Fibroblast of skin of left biceps (primary cell): ENCODE results near the gene SERGEF.

Source experiments
- DNase-seq, 2 experiments: peaks; one replicate each; pipeline ENCODE4 v3.0.0-alpha.2; 2013; ENCODE audit warnings: low read depth in 2 of 2

Gene SERGEF

DNA sequence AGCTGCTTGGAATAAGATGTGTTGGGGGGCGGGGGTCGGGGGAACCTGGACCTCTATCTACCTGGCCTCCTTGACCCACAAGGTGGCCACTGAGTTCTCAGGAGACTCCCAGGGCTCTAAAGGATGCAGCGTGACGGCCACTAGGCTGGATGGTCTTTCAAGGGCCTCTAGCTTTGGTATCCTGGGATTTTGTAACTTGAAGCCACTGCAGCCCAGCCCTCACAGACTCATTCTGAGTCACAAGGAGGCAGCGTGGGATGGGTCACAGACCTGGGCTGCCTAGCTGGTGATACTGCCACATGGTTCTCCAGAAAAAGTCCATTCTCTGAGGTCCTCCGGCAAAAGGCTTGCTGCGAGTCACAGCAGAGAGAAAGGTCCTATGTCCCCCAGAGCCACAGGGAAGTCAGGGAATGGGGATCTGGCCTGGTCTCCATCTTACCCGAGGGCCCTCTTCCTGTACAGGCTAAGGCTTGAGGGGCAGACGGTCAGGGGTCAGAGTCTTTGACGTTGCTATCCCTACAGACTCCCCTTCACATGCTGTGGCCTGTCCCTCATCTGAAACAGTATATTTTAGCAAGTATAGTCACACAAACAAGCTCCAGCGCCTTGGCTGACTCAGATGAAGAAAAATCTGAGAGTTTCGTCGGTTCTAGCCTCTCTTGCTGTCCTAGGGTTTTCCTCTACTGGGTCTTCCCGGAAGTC is 225.9 kb downstream of the SERGEF start:
- DNase-seq: no peak

DNA sequence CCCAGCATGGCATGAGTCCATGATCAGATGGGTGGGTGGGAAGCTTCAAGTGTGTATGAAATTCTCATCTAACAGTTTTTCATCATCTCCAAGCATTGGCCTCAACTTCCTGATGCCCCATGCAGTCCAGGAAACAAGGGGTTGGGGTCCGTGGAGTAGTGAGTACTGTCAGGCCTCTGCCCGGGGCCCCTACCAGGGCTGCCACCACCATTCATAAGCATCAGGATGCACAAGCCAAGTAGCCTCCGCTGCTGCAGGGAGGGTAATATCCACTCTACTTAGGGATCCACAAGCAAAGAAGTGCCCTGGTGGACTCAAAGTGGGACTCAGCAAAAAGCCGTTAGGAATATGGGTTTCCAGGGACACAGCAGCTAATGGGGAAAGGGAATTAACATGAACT is 229.0 kb downstream of the SERGEF start:
- no peak for DNase-seq

DNA sequence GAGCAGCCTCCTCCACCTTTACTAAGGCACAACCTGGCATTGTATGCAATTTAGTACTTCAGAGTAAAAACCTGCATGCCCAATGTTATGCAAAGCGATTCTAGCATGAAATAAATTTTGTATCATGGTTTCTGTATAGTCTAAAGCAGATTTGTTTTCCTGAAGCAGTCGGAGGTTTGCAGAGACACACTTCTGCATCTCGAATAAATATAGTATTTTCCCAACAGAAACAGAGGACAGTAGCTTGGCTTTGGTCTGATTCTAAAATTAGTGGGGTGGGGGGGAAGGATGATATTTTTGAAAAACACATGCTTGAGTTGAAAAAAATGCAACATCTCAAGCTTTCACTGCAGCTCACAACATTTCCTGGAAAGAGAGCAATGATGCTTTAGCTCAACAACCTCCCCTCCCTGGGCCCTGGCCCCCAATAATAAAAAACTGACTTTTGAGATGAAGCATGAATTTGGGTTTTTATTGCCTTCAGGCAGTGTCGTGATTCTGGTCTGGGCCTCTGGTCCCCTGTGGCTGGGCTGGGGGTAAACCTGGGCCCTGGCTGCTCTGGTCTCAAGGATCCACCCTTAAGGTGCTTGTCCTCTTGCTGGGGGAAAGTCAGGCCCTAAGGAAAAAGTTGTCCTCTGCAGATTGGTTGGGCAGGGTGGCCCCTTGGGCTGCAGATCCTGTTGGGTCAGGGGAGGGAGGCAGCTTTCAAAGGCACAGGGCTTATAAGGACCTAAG is 230.1 kb downstream of the SERGEF start:
- DNase-seq: no peak

DNA sequence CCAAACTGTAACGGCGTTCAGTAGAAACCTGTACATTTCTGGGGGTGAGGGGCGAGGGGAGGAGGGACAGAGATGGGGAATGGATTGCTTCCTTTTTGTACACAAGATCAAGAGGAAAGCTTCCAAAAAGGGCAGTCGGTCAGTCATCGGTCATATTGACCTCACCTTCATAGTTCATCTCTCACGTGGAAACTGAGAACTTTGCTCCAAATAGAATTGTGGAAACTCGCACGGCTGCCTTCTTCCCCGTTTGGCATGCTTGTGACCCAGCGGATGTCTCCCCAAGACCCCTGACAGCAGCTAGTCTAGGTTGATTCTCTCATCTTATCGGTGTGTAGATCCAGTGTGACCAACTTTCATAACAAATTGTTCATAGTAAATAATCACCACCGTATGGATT is 230.7 kb downstream of the SERGEF start:
- DNase-seq: no peak

DNA sequence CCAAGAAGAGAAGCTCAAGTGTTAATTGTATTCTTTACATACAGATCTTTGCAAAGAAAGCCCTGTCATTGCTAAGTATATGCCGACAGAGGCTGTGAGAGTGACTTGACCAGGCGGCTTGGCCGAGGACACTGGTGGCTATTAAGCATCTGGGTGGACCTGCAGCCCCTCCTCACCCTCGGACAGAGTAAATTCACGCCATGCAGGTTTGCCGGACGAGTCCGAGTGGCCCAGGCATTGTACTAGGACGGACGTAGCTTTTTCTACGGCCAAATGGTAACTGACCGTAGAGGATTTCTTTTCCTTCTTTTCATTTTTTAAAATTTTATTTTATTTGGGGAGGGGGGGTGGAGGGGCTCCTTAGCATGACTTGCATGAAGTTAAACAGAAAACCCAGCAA is 231.2 kb downstream of the SERGEF start:
- DNase-seq: no peak

DNA sequence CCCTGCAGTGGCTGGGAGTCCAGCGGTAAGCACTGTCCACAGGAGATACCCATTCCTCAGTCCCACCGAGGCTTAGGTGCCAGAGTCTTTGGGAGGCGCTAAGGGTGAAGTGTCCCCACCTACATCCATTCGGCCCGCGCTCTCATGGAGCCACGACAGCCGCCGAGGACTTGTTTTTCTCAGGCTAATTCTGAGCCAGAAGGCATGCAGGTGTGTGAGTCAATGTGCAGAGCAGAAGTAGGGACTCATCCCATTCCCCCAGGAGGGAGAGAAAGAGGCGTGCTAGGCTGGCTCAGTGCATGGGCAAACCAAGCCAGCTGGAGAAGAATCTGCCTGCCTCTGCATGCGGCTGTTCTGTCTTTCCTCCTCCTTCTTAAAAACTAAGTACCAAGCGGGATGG is 231.6 kb downstream of the SERGEF start:
- no peak for DNase-seq

DNA sequence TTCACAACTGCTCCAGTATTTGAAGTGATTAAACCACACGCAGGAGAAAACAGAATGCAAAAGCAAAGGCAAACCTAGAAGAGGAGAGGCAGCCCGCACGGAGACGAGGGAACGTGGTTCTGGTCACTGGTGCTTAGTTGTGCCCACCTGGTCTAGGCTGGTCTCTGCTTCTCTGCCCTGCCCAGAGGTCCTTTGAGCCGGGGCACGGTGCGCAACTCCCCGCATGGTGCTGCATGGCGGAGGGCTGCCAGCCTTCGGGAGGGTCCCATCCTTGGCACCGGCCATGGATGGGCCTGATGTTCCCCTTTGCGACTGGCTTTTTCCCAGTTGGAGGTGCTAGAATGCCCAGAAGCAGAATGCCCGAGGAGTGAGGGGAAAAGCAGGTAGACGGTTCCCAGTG is 232.2 kb downstream of the SERGEF start:
- no peak for DNase-seq

DNA sequence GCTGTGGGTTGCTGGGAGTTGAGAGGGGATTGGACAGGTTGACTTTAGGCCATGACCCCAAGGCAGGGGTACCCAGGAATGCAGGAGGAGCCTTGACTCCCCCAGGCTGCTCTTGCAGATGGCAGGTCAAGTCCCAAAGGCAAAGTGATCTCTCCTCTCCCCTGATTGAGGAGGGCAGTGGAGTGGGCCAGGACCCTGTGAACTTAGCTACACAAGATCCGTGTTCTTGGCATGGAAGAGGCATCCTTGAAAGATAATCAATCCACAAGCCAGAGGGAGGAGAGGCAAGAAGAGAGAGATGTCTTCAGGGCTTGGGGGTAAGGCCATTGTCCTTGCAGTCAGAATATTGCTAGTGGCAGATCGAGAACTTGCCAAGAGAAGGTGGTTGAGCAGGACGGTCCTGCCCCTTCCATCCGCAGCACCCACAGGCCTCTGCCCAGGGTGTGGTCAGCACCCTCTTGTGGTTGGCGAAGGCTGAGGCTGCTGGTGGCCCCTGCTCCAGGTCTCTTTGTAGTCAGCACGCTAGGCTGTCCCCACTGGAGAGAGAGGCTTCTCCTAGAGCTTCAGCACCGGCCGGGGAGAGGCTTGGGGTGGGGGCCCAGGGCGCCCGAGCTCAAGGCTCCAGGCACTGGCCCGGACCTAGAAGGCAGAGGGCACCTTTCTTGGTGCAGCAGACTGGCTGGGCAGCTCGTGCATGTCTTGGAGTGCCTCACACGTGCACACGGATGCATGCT is 232.8 kb downstream of the SERGEF start:
- DNase-seq: no peak

DNA sequence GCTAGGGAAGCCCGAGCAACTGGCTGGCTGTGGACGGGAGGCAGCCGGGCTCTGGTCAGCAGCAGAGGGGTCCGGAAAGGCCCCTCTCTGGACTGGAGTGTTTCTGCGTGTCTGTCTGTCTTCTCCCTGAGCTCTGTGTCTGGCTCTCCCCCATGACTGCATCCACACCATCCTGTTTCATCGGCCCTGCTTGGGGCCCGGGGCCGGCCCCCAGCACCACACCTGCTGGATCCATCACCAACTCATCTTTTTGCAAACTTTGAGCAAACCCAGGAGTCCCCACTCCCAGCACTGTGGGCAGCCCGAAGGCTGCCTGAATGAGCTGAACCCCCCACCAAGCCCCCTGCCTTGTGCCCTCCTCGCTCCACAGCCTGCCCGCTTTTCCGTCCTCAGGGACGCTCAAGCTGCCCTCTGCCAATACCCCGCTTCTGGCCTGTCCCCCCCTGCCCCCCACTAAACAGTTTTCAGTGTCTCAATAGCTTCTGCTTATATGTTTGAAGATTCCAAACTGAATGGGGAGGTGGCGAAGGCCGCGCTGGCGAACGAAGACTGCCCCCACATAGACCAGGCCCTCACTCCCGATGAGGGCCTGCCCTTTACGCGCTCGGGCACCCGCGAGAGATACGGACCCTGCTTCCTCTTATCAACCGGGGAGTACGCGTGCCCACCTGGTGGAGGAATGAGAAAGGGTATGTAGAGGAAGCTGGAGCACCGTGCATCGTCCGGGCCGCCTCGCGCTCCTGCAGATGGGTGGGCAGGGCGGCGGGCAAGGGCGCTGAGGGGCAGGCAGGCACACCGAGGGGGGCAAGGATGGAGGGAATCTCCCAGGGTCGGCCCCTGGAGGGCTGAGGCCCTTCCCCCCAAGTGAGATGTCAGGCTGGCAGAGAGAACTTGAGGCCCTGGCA is 233.6 kb downstream of the SERGEF start:
- no peak for DNase-seq

DNA sequence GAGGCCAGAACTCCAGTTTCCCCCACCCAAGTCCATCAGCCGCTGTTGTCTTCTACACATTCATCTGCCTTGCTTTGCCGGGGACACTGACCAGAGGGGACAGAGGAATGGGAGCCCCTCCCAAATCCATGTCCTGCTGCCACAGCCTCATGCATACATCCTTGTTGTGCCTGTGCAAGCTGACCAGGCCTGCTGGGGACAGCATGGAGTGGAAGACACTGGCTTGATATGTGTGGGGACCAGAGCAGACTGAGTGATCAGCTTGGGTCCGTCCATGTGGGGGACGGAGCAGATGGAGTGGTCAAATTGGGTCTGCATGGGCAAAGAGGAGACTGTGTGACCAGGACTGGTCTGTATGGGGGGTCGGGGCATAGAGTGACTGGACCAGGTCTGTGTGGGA is 234.5 kb downstream of the SERGEF start:
- no peak for DNase-seq

DNA sequence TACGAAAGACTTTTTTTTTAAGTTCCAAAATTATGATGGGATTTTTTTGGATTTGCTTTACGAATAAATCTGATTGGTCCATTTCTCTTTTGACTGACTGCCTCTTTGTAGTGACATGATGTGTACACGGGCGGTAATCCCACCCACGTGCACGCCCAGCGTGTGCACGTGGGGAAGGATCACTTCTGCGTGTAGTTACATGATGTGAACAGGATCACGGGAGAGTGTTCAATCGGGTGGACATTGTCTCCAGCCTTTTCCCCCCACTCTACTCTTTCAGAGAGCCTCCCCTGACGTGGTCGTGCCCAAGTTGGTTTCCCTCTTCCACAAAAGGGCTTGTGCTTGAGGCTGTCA is 235.1 kb downstream of the SERGEF start:
- no peak for DNase-seq

DNA sequence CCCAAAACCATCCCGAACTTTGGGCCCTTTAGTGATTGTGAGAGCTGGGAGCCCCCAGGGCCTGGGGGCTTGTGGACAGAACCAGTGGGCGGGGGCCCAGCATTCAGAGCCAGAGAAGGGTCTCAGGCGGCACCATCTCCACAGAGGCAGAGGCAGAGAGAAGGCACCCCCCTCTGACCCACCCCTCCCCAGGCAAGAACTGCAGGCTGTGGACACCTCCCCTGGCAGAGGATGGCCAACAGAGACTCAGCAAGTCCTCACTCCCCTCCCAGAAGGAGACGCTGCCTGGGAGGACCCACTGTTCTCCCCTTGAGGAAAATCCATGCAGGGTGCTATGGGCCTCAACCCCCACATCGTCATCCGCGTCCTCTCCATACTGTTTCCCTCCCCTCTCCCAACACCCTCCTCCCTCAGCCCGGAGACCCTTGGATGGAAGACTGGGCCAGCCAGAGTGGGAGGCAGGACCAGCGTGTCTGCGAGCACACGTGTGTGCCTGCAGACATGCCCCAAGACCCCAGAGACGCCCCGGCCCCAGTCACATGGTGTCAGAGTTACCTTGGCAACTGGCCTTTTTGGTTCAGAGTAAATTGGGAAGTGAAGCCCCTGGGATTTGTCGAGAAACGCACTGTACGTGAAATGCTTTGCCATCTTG is 235.6 kb downstream of the SERGEF start:
- no peak for DNase-seq

DNA sequence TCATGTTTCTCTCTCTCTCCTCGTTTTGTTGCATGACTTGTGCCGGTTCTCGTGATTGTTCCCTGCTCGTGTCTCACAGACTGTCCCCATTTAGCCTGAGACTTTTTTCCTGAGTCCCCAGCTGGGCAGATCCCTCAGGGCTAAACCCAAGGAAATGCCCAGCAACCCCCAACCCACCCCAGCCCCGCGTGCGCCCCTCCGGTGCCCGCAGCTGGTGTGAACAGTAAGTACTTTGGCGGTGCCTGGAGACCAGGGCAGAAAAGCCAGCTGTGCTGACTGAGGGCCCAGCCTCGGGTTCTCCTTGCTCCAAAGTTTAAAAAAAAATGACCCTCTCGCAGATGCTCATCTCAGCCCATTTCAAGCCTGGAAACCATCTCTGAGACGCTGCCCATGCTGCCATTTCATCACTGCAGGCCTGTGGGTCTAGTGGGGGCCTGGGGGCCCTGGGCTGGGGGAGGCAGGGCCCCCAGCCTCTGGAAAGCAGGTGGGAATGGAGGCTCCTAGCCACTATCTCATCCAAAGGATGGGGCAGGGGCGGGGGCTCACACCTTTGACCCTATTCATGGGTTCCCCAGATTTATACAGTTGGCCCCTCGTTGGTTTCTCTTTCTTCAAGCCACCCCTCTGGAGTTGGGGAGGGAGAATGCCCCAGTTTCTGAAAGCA is 236.5 kb downstream of the SERGEF start:
- no peak for DNase-seq

DNA sequence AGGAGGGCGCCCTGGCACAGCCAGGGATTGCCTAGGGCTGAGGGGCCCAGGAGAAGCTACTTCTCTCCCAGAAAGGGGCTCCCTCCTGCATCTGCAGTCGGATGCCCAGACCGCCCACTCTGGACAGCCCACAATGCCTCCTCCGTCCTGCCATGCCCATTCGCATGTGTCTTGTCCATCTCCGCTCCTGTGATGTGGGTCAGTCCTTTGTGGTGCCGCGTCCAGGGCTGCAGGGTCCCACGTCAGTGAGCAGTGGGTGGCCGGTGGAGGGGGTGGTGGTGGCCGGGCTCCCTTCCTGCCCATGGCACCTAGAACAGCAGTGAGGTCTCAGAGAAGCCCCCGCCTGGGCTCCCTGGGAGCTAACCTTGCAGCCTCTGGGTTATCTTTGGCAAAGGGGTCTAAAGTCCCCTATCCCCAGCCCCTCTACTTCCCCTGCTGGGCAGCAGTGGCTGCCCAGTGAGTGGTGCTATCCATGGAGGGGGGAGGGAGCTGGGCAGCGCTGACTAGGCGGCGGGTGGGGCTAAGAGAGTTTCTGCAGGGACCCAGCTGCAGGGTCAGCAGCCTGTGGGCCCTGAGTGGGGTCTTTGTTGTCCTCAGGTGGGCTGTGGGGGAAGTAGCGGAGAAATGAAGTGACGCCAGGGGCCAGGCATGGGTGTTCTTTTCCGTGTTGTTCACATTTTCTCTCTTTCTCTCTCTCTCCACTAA is 237.2 kb downstream of the SERGEF start:
- DNase-seq: no peak

DNA sequence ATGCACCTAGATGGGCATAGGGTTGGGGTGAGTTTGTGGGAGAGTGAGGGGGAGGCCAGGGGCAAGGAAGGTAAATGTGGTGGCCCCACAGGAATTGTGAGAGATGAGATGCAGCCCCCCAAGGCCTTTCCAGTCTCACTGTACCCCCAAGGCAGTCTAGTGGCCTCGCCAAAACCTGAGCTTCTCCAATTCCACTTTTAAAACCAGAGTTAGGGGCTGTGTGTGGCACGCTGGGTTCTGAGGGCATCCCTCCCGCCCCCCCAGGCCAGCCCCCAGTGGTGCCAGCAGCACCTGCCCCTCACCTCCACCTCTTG is 237.9 kb downstream of the SERGEF start:
- no peak for DNase-seq

DNA sequence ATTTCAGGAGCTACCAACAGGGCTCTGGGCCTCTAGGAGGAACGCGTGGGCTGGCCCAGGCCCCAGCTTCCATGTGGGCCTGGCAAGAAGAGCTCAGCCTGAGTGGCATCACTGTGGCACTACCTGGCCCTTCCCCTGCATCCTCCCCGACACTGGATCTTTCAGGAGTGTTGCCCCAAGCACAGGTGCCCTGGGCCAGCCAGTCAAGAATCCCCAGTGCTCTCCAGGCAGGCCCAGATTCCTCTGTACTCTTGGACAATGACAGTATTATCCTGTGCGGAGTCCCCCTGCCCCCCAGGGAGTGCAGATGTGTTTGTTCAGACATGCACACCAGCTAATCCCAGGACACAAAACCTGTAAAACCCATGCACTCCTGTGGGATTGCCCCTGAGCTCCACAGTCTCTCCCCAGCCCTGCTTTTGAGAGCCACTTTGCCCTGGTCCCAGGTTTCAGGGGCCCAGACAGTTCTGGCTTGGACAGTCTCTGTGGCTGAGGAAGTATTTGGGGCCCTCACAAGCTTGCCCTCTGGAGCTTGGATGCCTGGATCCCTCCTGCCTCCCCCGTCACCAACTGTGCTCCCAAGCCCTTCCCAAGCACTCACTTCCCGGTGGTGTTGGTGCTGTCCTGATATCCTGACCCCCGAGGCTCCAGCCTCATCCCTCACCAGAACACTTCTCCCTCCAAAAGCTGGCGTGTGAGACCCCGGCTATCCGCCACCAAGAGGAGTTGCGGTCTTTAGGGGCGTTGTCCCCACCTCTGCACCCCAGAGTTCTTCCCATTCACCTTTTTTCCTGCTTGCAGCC is 238.4 kb downstream of the SERGEF start:
- no peak for DNase-seq

DNA sequence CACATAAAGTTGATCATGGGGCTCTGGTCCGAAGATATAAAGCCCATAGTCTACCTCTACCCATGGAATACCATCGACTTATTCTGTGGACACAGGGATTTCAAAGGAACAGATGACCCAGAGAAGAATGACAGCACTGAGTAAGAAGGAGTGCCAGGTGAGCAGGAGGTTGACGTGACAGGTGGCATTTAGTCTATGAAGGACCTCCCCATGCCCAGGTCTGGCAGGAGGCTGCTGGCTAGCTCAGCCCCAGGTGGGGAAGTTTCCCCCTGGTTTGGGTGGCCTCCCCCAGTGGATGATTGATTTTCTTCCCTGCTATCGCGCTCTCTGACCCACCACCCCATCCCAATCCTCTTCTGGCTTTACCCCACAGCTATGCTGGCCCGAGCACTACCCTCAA is 239.2 kb downstream of the SERGEF start:
- DNase-seq: no peak

DNA sequence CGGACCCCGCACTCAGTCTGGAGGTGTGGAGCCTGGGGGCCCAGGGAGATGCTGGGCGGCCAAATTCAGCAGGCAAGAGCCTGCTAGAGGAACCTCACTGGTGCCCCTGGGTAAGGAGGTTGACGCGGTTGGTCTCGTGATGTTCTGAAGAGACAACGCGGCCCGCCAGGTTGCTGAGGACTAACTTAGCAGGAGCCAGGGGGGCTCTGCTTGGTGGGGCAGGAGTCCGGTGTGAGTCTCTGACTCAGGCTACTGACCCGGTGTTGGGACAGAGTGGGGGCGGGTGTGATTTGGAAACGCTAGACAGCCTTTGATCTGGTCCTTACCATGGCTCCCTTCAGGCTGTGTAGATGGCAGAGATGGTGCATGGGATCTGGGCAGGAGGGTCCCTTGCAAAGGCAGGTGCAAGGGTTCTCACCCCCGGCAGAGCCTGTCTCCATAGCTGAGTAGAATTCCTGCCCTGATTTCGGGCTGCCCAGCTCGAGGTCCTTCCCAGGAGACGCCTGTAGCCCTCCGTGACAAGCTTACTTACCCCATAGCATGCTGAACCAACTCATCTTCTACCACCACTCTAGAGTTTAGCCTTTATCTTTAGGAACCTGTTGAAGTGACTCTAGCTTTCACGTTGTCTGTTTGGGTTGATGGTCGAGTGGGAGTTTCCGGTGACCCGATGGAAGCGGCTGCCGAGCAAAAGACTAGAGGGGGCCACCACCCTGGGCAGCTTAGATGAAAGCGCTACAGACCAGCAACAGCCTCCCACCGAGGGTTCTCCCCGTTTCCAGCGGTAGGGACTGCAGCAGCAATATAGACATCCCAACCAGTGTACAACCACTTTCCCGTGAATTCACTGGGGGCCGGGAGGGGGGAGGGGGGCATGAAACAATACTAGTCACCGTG is 239.9 kb downstream of the SERGEF start:
- no peak for DNase-seq
